HG02840 (cell line): Measurements from ENCODE around the gene PSMC4.
A peak's percentile ranks its signal among the peaks of the same experiment; 100 is the strongest.

ENCODE experiments used
- ATAC-seq: cut with Tn5 transposase; IDR thresholded peaks from one replicate; pipeline ENCODE4 v1.9.1; 2021; ENCODE audit warnings: mild to moderate bottlenecking, moderate library complexity, moderate number of reproducible peaks; ENCODE audit not compliant: unreplicated experiment, low FRiP score

The PSMC4 gene

DNA sequence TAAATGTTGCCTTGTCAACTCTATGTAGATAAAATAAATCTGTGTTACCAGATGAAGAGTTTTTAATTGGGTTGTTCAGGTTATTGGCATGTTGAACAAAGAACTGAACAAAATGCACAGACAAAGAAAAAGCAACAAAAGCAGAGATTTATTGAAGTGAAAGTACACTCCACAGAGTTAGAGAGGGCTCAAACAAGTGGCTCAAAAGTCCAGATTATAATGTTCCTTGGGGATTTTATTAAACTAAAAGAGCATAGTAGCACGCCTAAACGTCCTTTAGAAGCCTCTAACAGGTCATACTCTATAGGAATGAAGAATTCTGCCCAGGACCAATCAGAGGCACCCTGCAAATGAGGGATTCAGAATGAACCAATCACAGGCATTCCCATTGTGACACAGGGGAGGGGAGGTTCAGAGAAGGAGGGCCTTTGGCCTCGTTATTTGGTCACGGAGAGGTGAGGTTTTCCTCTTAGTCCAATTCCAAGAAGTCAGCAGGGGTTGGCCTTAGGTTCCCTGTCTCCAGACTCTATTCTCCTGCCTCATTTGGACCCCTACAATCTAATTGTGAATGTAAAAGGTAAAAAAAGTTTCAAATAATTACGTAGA is 12.8 kb downstream of the PSMC4 start:
- no peak for ATAC-seq

DNA sequence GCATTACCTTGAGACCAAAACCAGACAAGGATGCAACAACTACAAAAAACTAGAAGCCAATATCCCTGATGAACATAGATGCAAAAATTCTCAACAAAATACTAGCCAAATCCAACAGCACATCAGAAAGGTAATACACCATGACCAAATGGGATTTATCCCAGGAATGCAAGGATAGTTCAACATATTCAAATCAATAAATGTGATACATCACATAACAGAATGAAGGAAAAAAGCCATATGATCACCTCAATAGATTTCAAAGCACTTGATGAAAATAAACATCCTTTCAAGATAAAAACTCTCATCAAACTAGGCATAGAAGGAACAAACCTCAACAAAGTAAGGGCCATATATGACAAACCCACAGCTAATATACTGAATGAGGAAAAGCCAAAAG is 15.7 kb downstream of the PSMC4 start:
- ATAC-seq: no peak

DNA sequence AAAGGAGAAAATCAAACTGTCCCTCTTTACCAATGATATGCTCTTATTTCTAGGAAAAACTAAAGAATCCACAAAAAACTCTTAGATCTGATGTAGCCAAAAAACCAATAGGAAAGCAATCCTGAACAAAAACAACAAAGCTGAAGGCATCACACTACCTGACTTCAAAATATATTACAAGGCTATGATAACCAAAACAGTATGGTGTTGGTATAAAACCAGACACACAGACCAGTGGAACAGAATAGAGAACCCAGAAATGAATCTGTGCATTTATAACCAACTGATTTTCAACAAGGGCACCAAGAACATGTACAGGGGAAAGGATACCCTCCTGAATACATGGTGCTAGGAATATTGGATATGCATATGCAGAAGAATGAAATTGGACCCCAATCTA is 16.2 kb downstream of the PSMC4 start:
- ATAC-seq: no peak

DNA sequence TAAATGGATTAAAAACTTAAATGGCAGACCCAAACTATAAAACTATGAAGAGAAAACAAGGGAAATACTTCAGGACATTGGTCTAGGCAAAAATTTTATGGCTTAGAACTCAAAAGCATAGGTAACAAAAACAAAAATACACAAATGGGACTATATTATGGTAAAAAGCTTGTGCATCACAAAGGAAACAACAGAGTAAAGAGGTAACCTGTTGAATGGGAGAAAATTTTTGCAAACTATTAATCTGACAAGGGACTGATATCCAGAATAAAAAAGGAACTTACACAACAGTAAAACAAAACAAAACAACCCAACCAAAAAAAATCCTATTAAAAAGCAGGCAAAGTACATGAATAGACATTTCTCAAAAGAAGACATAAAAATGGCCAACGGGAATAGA is 16.6 kb downstream of the PSMC4 start:
- no peak for ATAC-seq

DNA sequence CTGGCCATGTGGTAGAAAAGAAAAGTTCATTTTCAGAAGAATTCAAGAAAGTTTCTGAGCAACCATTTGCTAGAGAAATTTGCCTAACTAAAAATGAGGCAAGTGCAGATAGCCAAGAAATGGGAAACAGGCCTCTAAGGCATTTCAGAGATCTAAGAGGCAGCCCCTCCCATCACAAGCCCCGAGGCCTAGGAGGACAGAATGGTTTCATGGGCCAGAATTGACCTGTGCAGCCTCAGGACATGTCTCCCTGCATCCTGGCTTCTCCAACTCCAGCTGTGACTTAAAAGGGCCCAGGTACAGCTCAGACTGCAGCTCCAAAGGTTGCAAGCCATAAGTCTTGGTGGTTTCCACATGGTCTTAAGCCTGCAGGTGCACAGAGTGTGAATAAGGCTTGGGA is 22.6 kb downstream of the PSMC4 start:
- no peak for ATAC-seq

DNA sequence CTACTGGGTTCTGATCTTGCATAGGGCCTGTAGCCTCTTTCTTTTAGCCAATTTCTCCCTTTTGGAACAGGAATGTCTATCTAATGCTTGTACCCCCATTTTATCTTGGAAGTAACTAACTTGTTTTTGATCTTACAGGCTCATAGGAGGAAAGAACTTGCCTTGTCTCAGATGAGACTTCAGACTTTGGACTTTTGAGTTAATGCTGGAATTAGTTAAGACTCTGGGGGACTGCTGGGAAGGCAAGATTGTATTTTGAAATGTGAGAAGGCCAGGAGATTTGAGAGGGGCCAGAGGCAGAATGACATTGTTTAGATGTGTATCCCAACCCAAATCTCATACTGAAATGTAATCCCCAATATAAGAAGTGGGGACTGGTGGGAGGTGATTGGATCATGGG is 23.4 kb downstream of the PSMC4 start:
- no peak for ATAC-seq

DNA sequence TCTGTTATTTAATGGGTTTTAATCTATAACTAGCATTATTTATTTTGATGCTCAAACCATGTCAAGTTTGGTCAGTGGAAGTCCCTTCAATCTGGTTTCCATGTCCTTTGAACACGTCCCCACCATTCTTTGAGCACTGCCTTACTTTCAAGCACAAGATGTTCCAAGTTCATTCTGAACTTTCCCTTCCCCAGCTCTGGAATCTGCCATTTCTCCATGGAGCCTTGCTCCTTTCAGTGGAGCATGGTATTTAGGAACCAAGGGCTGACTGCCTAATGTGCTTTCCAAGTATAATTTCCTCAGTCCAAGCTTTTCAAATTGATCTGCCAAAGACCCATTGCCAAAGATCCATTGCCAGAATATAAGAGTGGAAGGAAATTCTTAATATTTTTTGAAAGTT is 24.8 kb downstream of the PSMC4 start:
- ATAC-seq: no peak

DNA sequence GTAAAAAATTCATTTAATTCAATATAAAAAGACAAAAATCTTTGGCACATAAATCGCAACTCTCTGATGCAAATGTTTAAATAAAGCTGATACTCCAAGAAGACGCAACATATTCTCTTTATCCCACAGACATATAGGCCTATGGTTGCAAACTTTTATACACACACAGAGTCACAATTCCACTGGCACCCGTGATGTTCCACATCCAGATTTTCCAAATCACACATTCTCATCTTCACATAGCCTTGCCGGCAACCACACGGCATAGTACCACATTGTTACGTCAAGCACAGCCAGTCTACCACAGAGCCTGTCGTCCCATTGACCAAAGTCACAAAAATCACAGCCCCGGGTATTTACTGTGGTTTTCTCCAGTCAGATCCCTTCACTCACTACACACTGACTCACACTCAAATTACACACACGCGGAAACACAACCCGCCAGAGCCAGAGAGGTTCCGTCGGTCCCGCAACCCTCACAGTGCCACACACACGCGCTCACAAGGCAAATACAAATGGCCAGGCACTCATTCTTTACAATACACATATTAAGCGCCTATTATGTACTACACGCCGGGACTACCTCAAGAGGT is 25.3 kb downstream of the PSMC4 start:
- peak; percentile 36 for ATAC-seq

DNA sequence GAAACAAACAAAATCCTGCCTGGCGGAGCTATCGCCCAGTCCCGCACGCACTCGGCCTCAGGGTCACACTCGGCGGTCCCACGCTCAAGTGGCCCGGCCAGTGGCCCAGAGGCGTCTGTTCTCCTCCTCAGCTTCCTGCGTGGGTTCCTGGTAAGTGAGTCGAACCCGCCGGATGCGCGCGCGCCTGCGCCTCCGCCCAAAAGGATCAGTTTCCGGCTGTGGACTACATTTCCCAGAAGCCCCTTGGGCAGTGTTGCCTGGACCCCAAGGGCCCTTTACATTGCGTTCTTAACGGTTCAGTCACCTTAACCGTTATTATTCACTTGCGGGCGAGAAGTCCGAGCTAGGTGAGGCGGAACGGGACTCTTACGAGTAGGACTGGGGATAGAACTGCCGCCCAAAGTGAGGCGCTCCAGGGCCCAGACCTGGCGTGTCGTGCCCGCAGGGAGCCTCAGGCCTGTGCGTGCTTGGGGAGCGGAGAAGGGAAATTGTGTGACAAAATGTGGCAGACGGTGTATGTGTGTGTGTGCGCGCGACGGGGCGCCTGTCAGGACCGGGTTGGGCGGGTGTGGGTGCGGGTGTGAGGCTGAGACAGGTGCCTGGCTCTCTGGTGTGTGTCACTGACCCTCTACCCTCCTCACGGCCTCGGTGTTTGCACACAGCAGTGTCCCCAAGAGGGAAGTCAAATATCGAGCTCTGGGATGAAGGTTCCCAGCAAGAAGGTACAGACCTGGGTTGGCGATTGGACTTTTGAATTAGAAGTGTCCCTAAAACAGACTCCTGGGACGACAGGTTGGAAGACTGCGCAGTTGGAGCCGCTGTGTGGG is 26.1 kb downstream of the PSMC4 start, which contains the start of gene ZNF546:
Gene ZNF546 (plus strand): TSS at position 250 of the 827 bp plus-strand sequence. CDS start 1,267 bp downstream, outside the sequence.
- peak; percentile 94 for ATAC-seq

DNA sequence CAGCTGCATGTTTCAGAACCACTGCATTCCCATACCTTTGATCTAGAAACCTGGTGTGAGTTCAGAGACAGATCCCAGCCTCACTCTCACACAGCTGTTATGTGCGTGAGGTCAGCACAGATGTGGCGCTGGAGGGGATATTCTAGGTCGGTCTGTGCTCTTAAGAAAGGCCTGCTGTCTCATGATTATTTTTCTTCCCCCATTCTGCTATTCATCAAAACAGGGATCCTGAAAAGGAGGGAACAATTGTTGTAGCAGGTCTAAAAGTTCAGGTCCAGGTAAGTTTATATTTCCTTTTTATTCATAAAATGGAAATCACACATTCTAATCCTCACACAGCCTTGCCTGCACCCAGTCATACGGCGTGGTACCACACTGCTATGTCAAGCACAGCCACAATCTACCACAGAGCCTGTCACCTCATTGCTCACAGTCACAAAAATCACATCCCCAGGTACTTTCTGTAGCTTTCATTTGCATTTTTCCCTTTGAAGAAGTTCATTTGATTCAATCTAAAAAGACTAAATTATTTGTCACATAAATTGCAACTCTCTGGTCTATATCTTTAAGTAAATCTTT is 26.8 kb downstream of the PSMC4 start:
- no peak for ATAC-seq

DNA sequence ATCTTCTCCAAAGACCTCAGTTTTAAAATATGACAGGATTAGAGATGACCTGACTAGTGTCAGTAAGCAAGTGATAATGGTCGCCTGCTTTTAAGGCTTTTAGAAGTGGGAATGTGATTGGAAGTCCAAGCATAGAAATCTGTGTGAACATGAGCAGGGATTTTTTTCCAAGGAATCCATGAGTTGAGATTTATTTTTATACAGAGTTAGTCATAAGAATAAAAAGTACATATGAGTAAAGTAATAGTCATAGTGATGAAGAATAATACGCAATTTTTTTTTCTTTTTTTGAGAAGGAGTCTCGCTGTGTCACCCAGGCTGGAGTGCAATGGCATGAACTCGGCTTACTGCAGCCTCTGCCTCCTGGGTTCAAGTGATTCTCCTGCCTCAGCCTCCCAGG is 27.5 kb downstream of the PSMC4 start:
- no peak for ATAC-seq

DNA sequence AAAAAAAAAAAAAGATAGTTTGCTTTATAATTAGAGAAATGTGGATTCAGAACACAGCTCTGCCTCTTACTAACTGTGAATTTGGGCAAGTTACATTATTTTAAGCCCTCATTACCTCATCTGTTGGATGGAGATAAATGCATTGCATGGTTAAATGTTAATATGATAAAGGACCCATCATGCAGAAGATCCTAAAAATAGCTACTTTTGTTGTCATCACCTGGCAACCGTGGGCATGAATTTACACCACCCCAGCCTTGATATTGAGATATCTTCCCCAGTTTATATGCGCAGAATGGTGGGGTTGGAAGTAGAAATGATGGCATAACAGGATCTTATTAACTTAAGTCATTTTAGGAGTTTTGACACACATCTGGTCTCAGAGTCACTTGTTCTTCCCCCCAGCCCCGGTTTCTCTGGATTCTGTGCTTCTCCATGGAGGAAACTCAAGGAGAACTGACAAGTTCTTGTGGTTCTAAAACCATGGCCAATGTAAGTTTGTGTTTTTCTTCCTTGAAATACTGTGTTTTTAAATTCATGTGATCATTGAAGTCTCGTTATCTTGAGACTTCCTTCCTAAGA is 34.8 kb downstream of the PSMC4 start:
- no peak for ATAC-seq

DNA sequence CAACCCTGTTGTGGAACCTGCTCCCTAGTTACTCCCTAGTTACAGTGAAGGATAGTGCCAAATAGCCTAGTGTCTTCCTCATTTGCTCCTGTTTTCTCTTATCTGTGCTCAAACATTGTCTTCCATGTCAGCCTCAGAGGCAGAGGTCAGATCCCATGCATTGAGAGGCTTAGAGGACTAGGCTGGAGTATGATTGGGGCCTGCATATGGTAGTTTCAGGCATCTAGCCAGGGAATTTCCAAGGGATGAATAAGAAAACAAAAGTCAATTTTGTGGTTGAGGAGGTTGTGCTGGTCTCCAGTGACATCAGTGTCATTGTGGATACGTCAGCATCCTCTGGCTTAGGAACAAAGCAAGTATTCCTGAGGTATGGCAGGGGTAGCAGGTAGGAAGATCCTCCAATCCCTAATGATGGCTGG is 35.3 kb downstream of the PSMC4 start:
- no peak for ATAC-seq

DNA sequence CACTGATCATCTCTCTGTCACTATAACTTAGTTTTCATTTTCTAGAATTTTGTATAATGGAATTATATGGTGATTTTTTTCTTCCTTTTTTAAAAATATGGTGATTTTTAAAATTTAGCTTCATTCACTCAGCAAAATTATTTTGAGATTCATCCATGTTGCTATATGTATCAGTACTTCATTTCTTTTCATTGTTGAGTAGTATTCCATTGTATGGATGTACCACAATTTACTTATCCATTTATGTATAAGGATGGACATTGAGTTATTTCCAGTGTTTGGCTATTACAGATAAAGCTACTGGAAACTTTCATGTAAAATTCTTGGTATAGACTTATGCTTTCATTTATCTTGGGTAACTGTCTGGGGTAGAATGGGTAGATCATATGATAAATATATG is 38.7 kb downstream of the PSMC4 start:
- ATAC-seq: no peak

DNA sequence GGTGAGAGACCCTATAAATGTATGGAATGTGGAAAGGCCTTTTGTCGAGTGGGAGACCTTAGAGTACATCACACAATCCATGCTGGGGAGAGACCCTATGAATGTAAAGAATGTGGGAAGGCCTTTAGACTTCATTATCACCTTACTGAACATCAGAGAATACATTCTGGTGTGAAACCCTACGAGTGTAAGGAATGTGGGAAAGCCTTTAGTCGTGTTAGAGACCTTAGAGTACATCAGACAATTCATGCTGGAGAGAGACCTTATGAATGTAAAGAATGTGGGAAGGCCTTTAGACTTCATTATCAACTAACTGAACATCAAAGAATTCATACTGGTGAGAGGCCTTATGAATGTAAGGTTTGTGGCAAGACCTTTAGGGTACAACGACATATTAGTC is 43.0 kb downstream of the PSMC4 start:
- ATAC-seq: no peak

DNA sequence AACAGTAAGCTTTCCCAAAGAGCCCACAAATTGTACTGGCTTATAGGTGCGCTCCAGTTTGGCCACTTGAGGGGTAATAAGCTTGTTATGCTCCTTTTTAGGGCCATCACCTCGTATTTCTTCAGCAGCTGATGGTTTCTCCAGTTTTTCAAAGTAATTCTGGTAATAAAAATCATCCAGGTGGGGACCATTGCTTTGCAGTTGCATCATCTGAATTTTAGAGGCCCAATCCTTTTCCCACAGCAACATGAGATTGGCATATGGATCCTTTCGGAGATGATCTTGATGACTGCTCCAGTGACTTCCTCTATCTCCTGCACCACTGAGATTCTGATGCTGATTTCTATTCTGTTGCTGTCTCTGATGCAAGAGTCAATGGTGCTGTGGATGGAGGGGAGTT is 53.0 kb downstream of the PSMC4 start:
- ATAC-seq: no peak

DNA sequence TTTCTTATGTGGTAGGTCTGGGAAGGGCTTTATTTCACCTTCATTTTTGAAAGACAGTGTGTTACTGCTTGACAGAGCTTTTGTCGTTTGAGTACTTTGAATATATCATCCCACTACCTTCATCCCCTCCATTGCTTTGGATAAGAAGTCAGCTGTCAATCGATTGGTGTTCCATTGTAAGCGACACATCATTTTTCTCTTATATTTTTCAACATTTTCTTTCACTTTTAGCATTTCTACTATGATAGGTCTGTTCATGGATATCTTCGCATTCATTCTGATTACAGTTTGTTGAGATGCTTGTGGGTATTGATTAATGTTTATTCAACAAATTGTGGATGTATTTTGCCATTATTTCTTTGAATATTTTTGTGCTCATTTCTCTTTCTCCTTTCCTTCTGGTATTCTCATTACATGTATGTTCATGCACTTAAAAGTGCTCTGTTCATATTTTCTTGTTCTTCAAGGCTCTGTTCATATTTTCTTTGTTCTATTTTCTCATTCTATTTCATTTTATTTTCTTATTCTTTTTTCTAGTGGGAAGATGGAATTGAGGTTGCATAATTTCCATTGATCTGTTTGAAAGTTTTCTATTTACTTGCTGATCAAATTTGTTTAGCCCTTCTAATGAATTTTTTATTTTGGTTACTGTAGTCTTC is 55.1 kb downstream of the PSMC4 start:
- ATAC-seq: no peak

DNA sequence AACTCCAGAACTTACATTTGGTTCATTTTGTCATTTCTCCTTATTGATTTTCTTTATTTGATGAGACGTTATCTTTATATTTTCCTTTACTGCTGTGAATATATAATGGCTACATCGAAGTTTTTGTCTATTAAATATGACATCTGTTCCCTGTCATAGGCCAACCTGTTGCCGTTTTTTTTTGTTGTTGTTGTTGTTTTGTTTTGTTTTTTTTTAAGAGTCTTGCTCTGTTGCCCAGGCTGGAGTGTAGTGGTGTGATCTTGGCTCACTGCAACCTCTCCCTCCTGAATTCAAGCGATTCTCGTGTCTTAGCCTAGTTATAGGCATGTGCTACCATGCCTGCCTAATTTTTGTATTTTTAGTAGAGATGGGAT is 55.6 kb downstream of the PSMC4 start:
- no peak for ATAC-seq
